Spleen (tissue), 7 donors: ENCODE measurements around the gene PALD1.

ENCODE experiments used
- POLR2A ChIP-seq, 3 donors: fragments of 450-650 bp; IDR thresholded peaks; one replicate each; pipeline ENCODE4 v1.5.1; 2017; ENCODE audit warnings: antibody characterized with exemption in 3 of 3, mild to moderate bottlenecking in 1 of 3
- TF ChIP-seq, protein P1 (sequence below), 11 experiments: fragments of 200-600 bp in 7 of 11; fragments of 450-650 bp in 4 of 11; sonication (generic) in 4 of 11; IDR thresholded peaks in 8 of 11; conservative IDR thresholded peaks in 3 of 11; 1 replicate in 7 of 11; 2 replicates in 4 of 11; pipeline versions ENCODE4 v1.4.0 to v1.8.0; 2016 to 2021; ENCODE audit warnings: antibody characterized with exemption in 11 of 11, inconsistent platforms in 4 of 11, mild to moderate bottlenecking in 1 of 11
- donor health status: DM: no; HTN: no; CAD: no; lungs with moderate emphysema.
- donor health status: DM: no; HTN: no; CAD: no.
- donor health status: DM: no; HTN: no; CAD: no.

- TF ChIP-seq, protein P1, sequence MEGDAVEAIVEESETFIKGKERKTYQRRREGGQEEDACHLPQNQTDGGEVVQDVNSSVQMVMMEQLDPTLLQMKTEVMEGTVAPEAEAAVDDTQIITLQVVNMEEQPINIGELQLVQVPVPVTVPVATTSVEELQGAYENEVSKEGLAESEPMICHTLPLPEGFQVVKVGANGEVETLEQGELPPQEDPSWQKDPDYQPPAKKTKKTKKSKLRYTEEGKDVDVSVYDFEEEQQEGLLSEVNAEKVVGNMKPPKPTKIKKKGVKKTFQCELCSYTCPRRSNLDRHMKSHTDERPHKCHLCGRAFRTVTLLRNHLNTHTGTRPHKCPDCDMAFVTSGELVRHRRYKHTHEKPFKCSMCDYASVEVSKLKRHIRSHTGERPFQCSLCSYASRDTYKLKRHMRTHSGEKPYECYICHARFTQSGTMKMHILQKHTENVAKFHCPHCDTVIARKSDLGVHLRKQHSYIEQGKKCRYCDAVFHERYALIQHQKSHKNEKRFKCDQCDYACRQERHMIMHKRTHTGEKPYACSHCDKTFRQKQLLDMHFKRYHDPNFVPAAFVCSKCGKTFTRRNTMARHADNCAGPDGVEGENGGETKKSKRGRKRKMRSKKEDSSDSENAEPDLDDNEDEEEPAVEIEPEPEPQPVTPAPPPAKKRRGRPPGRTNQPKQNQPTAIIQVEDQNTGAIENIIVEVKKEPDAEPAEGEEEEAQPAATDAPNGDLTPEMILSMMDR (IDR thresholded peaks at IDR 0.05 in 8 of 11, conservative IDR thresholded peaks at IDR 0.05 in 3 of 11): no peak
- no peak for TF ChIP-seq POLR2A (IDR thresholded peaks at IDR 0.05)
Measured at GRCh38 chr10:70523057-70523456, 44.5 kb downstream of the PALD1 start.
